ENCODE data around the gene GTF3A. TPM values are rescaled to one million over a fixed set of nuclear protein-coding genes. Genes with fewer than 3 reads are reported as not detected.

The GTF3A gene
- total RNA-seq, 1 experiment from 2014 or later, result 88.7 TPM

GRCh38 chr13:27463500-27463899, 39.1 kb downstream of the GTF3A start (continued):
- TF ChIP-seq USF2 (CRISPR knock-in tag; IDR thresholded peaks at IDR 0.05) (no peak), MLX (CRISPR knock-in tag; IDR thresholded peaks at IDR 0.05) (no peak), ATF1 (CRISPR knock-in tag; IDR thresholded peaks at IDR 0.05) (no peak), RORB (CRISPR knock-in tag; IDR thresholded peaks at IDR 0.05) (no peak), SMAD4 (CRISPR knock-in tag; IDR thresholded peaks at IDR 0.05) (no peak)
- TF ChIP-seq, protein P1, sequence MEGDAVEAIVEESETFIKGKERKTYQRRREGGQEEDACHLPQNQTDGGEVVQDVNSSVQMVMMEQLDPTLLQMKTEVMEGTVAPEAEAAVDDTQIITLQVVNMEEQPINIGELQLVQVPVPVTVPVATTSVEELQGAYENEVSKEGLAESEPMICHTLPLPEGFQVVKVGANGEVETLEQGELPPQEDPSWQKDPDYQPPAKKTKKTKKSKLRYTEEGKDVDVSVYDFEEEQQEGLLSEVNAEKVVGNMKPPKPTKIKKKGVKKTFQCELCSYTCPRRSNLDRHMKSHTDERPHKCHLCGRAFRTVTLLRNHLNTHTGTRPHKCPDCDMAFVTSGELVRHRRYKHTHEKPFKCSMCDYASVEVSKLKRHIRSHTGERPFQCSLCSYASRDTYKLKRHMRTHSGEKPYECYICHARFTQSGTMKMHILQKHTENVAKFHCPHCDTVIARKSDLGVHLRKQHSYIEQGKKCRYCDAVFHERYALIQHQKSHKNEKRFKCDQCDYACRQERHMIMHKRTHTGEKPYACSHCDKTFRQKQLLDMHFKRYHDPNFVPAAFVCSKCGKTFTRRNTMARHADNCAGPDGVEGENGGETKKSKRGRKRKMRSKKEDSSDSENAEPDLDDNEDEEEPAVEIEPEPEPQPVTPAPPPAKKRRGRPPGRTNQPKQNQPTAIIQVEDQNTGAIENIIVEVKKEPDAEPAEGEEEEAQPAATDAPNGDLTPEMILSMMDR (IDR thresholded peaks at IDR 0.05), result no peak

- Mint-ChIP-seq H3K4me1 (no peaks in the 10 kb centered on the region), H3K4me3 (no peak overlapping the region), H3K27me3 (ENCODE audit: low read depth) (no peaks in the 10 kb centered on the region), H3K9me3 (peaks cover 10% of the 10 kb centered on the region), H3K36me3 (0 out of 2 replicates have a peak, but pooled peaks cover 2% of the 10 kb centered on the region), H3K27ac (no peak overlapping the region)
- ChIA-PET POLR2A (no interaction called here), CTCF (interaction anchor here (0.8 to 1.3 kb wide), 2 partner anchors 40 to 361 kb away, joined by 3 to 4 read pairs; no protein-coding TSS in a partner anchor)
- TF ChIP-seq TEAD1 (CRISPR knock-in tag; IDR thresholded peaks at IDR 0.05) (no peak), JAZF1 (CRISPR knock-in tag; IDR thresholded peaks at IDR 0.05) (no peak)
- TF ChIP-seq, protein P2, sequence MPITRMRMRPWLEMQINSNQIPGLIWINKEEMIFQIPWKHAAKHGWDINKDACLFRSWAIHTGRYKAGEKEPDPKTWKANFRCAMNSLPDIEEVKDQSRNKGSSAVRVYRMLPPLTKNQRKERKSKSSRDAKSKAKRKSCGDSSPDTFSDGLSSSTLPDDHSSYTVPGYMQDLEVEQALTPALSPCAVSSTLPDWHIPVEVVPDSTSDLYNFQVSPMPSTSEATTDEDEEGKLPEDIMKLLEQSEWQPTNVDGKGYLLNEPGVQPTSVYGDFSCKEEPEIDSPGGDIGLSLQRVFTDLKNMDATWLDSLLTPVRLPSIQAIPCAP (CRISPR knock-in tag; IDR thresholded peaks at IDR 0.05), result no peak
- TF ChIP-seq, protein P3, sequence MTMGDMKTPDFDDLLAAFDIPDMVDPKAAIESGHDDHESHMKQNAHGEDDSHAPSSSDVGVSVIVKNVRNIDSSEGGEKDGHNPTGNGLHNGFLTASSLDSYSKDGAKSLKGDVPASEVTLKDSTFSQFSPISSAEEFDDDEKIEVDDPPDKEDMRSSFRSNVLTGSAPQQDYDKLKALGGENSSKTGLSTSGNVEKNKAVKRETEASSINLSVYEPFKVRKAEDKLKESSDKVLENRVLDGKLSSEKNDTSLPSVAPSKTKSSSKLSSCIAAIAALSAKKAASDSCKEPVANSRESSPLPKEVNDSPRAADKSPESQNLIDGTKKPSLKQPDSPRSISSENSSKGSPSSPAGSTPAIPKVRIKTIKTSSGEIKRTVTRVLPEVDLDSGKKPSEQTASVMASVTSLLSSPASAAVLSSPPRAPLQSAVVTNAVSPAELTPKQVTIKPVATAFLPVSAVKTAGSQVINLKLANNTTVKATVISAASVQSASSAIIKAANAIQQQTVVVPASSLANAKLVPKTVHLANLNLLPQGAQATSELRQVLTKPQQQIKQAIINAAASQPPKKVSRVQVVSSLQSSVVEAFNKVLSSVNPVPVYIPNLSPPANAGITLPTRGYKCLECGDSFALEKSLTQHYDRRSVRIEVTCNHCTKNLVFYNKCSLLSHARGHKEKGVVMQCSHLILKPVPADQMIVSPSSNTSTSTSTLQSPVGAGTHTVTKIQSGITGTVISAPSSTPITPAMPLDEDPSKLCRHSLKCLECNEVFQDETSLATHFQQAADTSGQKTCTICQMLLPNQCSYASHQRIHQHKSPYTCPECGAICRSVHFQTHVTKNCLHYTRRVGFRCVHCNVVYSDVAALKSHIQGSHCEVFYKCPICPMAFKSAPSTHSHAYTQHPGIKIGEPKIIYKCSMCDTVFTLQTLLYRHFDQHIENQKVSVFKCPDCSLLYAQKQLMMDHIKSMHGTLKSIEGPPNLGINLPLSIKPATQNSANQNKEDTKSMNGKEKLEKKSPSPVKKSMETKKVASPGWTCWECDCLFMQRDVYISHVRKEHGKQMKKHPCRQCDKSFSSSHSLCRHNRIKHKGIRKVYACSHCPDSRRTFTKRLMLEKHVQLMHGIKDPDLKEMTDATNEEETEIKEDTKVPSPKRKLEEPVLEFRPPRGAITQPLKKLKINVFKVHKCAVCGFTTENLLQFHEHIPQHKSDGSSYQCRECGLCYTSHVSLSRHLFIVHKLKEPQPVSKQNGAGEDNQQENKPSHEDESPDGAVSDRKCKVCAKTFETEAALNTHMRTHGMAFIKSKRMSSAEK (CRISPR knock-in tag; IDR thresholded peaks at IDR 0.05; ENCODE audit: borderline replicate concordance), result no peak
- TF ChIP-seq, protein P1 (IDR thresholded peaks at IDR 0.05), result no peak
- TF ChIP-seq, protein P4, sequence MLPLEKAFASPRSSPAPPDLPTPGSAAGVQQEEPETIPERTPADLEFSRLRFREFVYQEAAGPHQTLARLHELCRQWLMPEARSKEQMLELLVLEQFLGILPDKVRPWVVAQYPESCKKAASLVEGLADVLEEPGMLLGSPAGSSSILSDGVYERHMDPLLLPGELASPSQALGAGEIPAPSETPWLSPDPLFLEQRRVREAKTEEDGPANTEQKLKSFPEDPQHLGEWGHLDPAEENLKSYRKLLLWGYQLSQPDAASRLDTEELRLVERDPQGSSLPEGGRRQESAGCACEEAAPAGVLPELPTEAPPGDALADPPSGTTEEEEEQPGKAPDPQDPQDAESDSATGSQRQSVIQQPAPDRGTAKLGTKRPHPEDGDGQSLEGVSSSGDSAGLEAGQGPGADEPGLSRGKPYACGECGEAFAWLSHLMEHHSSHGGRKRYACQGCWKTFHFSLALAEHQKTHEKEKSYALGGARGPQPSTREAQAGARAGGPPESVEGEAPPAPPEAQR (CRISPR knock-in tag; IDR thresholded peaks at IDR 0.05), result no peak
- ATAC-seq, result no peak
- DNase-seq (ENCODE audit: low spot score), result no peak
Observed at GRCh38 chr13:27465611-27466010, 41.2 kb downstream of the GTF3A start.

All from WTC11 (cell line).